Neural progenitor cell (in vitro differentiated cells): ENCODE measurements around the gene KLF8.

ENCODE experiments used
- CTCF ChIP-seq: fragments of 200-600 bp; sonication (generic); IDR thresholded peaks from 2 replicates; pipeline ENCODE4 v1.5.1; 2017; ENCODE audit warnings: antibody characterized with exemption, mild to moderate bottlenecking
- EZH2 ChIP-seq: fragments of 200-600 bp; sonication (generic); IDR thresholded peaks from 2 replicates; pipeline ENCODE4 v1.6.1; 2017; ENCODE audit warnings: antibody characterized with exemption, mild to moderate bottlenecking, moderate library complexity
- EZH2phosphoT487 ChIP-seq: fragments of 200-600 bp; sonication (generic); IDR thresholded peaks from 2 replicates; pipeline ENCODE4 v1.6.1; 2017; ENCODE audit warnings: antibody characterized with exemption

- TF ChIP-seq CTCF (no peak), EZH2 (no peak), EZH2phosphoT487 (no peak)
Measured at GRCh38 chrX:56319165-56319564, 87.0 kb downstream of the KLF8 start.
